Measurements from ENCODE around the gene TAF15.

- TF ChIP-seq CTCF (IDR thresholded peaks at IDR 0.05) (no peak), POLR2A (IDR thresholded peaks at IDR 0.05) (no peak)
Measured at GRCh38 chr17:35875072-35875799, 66.0 kb downstream of the TAF15 start.
